CD14-positive monocyte (primary cell): ENCODE results near the gene MYBPHL. TPM values are rescaled to one million over a fixed set of nuclear protein-coding genes. Genes with fewer than 3 reads are reported as not detected.

Source experiments
- DNase-seq, 3 donors: peaks; one replicate each; pipeline ENCODE4 v3.0.0-alpha.2; 2011 to 2022
- H2AFZ ChIP-seq: 2 replicates; pipeline ENCODE4 v1.6.0; 2012; ENCODE audit warnings: mild to moderate bottlenecking, low read depth, low read length, inconsistent platforms; ENCODE audit not compliant: insufficient read depth, poor library complexity, severe bottlenecking
- H3K27ac ChIP-seq, 2 donors: 1 replicate in 1 of 2; 2 replicates in 1 of 2; pipeline ENCODE4 v1.5.1; 2012 to 2013; ENCODE audit warnings: low read length in 2 of 2, control low read depth in 1 of 2, inconsistent platforms in 1 of 2, low read depth in 1 of 2, mild to moderate bottlenecking in 1 of 2
- H3K27me3 ChIP-seq, 2 donors: one replicate each; pipeline versions ENCODE4 v1.6.0 to v1.6.1; 2011 to 2013; ENCODE audit warnings: low read length in 2 of 2; ENCODE audit not compliant: control insufficient read depth in 2 of 2, insufficient read depth in 2 of 2
- H3K36me3 ChIP-seq, 2 donors: replicated peaks in 1 of 2; 1 replicate in 1 of 2; 2 replicates in 1 of 2; pipeline versions ENCODE4 v1.5.1 to v1.6.1; 2012 to 2013; ENCODE audit warnings: low read length in 2 of 2, control low read depth in 1 of 2, inconsistent platforms in 1 of 2, mild to moderate bottlenecking in 1 of 2; ENCODE audit not compliant: insufficient read depth in 2 of 2, control insufficient read depth in 1 of 2
- H3K4me1 ChIP-seq, 2 donors: 1 replicate in 1 of 2; 2 replicates in 1 of 2; pipeline versions ENCODE4 v1.5.1 to v1.6.1; 2012 to 2013; ENCODE audit warnings: low read length in 2 of 2, control low read depth in 1 of 2, inconsistent platforms in 1 of 2, mild to moderate bottlenecking in 1 of 2, moderate library complexity in 1 of 2; ENCODE audit not compliant: insufficient read depth in 2 of 2, control insufficient read depth in 1 of 2
- H3K4me2 ChIP-seq: replicated peaks from 2 replicates; pipeline ENCODE3; 2012; ENCODE audit warnings: low read length, moderate library complexity, mild to moderate bottlenecking; ENCODE audit not compliant: poor library complexity, severe bottlenecking; ENCODE audit errors: extremely low read depth
- H3K4me3 ChIP-seq, 3 experiments: fragments of 200-600 bp in 1 of 3; sonication (generic) in 1 of 3; replicated peaks in 1 of 3; 1 replicate in 2 of 3; 2 replicates in 1 of 3; pipeline ENCODE4 v1.5.1; 2011 to 2013; ENCODE audit warnings: low read length in 3 of 3, mild to moderate bottlenecking in 3 of 3, control low read depth in 2 of 3, low read depth in 2 of 3, inconsistent platforms in 1 of 3, moderate library complexity in 1 of 3
- H3K79me2 ChIP-seq: 2 replicates; pipeline ENCODE4 v1.6.0; 2012; ENCODE audit warnings: mild to moderate bottlenecking, control low read depth, inconsistent platforms, low read length, moderate library complexity; ENCODE audit not compliant: insufficient read depth
- H3K9ac ChIP-seq: 2 replicates; pipeline ENCODE4 v1.6.0; 2017; ENCODE audit warnings: low read length, mild to moderate bottlenecking; ENCODE audit not compliant: insufficient read depth, poor library complexity, severe bottlenecking
- H3K9me3 ChIP-seq, 2 donors: replicated peaks in 1 of 2; 1 replicate in 1 of 2; 2 replicates in 1 of 2; pipeline versions ENCODE4 v1.5.1 to v1.6.1; 2012 to 2013; ENCODE audit warnings: low read length in 2 of 2, control low read depth in 1 of 2; ENCODE audit not compliant: control insufficient read depth in 1 of 2, insufficient read depth in 1 of 2
- H4K20me1 ChIP-seq: 2 replicates; pipeline ENCODE4 v1.6.0; 2012; ENCODE audit warnings: mild to moderate bottlenecking, low read length, control low read depth, moderate library complexity; ENCODE audit not compliant: insufficient read depth
- H3K27ac Mint-ChIP-seq, 7 donors: one replicate each; pipeline ENCODE4 v1.8.0; 2020; ENCODE audit warnings: mild to moderate bottlenecking in 7 of 7, mixed read lengths in 7 of 7, moderate library complexity in 6 of 7, inconsistent platforms in 2 of 7
- H3K27me3 Mint-ChIP-seq, 3 donors: one replicate each; pipeline ENCODE4 v1.8.0; 2021 to 2022; ENCODE audit warnings: low read depth in 3 of 3, mild to moderate bottlenecking in 3 of 3, mixed read lengths in 3 of 3, moderate library complexity in 3 of 3, inconsistent platforms in 1 of 3
- H3K36me3 Mint-ChIP-seq, 2 donors: one replicate each; pipeline ENCODE4 v1.8.0; 2020; ENCODE audit warnings: mixed read lengths in 2 of 2, inconsistent platforms in 1 of 2, mild to moderate bottlenecking in 1 of 2
- H3K4me1 Mint-ChIP-seq: one replicate; pipeline ENCODE4 v1.8.0; 2020; ENCODE audit warnings: mild to moderate bottlenecking, mixed read lengths
- H3K4me3 Mint-ChIP-seq, 2 donors: one replicate each; pipeline ENCODE4 v1.8.0; 2020; ENCODE audit warnings: mild to moderate bottlenecking in 2 of 2, mixed read lengths in 2 of 2, moderate library complexity in 1 of 2
- H3K9me3 Mint-ChIP-seq, 7 donors: one replicate each; pipeline ENCODE4 v1.8.0; 2020 to 2022; ENCODE audit warnings: mixed read lengths in 7 of 7, mild to moderate bottlenecking in 6 of 7, moderate library complexity in 6 of 7, inconsistent platforms in 2 of 7
- CTCF ChIP-seq: fragments of 200-600 bp; IDR thresholded peaks from one replicate; pipeline ENCODE4 v1.8.0; 2022; ENCODE audit warnings: antibody characterized with exemption, mild to moderate bottlenecking
- WGBS: methylation state at CpG from one replicate; pipeline ENCODE4 v1.1.5; 2013; ENCODE audit warnings: missing lambda C conversion rate; ENCODE audit not compliant: insufficient coverage; 5-methylcytosine and 5-hydroxymethylcytosine counted together
- intact Hi-C, 2 donors: fragments of 100-400 bp; cut with micrococcal nuclease; formaldehyde crosslinking; loops; one replicate each; pipeline versions ENCODE4 v1.15.0 to v1.15.1; 2023
- polyA plus RNA-seq, 3 donors: library from polyadenylated mRNA; depleted of rRNA in 1 of 3; unstranded in 2 of 3; stranded (reverse) in 1 of 3; fragments of 300-500 nt in 2 of 3; fragments of >200 nt in 1 of 3; fragmentation: Illumina TruSeq in 2 of 3; gene quantifications; 1 replicate in 2 of 3; 2 replicates in 1 of 3; pipeline ENCODE4 v1.2.3, GENCODE V29; 2012 to 2021

MYBPHL gene
- polyA plus RNA-seq, 3 donors: 0.13 TPM; not detected in 2

GRCh38 chr1:109300650-109301151 is 6.1 kb downstream of the MYBPHL start:
- Histone ChIP-seq H3K36me3 (no peaks in the 10 kb centered on the region), H3K27ac (no peak overlapping the region), H3K9ac (no peak overlapping the region), H4K20me1 (no peaks in the 10 kb centered on the region), H3K79me2 (no peaks in the 10 kb centered on the region), H3K27me3 (no peaks in the 10 kb centered on the region), H3K9me3 (no peaks in the 10 kb centered on the region), H2AFZ (no peak overlapping the region), H3K4me2 (no peak overlapping the region), H3K4me3 (no peak overlapping the region), H3K4me1 (peaks cover 17 to 20% of the 10 kb centered on the region in 2 donors)
- Mint-ChIP-seq H3K27ac (peak overlapping the region in 1 of 7 donors; percentile 40), H3K36me3 (no peaks in the 10 kb centered on the region), H3K9me3 (no peaks in the 10 kb centered on the region), H3K27me3 (peaks cover 5 to 11% (median 5%) of the 10 kb centered on the region in 3 donors), H3K4me1 (peaks cover 27% of the 10 kb centered on the region), H3K4me3 (no peak overlapping the region)
- 55% methylated on average over 13 of the region's 16 CpGs for WGBS
- no peak for TF ChIP-seq CTCF
- DNase-seq: no peak
- intact Hi-C loops: loop anchor here in 1 of 2 donors (5.0 kb wide), 1 partner anchor 33 kb away; no protein-coding TSS in a partner anchor

- Histone ChIP-seq H3K79me2 (no peaks in the 10 kb centered on the region), H3K27me3 (no peaks in the 10 kb centered on the region), H3K4me1 (peaks cover 26 to 30% of the 10 kb centered on the region in 2 donors), H3K4me3 (no peak overlapping the region), H3K36me3 (no peaks in the 10 kb centered on the region), H3K4me2 (no peak overlapping the region), H2AFZ (peak overlapping the region; percentile 27), H4K20me1 (no peaks in the 10 kb centered on the region), H3K27ac (no peak overlapping the region), H3K9ac (no peak overlapping the region), H3K9me3 (no peaks in the 10 kb centered on the region)
- no peak for TF ChIP-seq CTCF
- Mint-ChIP-seq H3K9me3 (no peaks in the 10 kb centered on the region), H3K4me3 (no peak overlapping the region), H3K36me3 (no peaks in the 10 kb centered on the region), H3K27ac (peak overlapping the region in 3 of 7 donors; percentile 7 to 70 (median 52)), H3K27me3 (peaks cover 5 to 11% (median 5%) of the 10 kb centered on the region in 3 donors), H3K4me1 (peaks cover 36% of the 10 kb centered on the region)
- DNase-seq: no peak
- intact Hi-C loops: loop anchor here in 1 of 2 donors (5.0 kb wide), 1 partner anchor 32 kb away; no protein-coding TSS in a partner anchor
- WGBS: 86% methylated on average over 17 of the region's 20 CpGs
These were observed 7.1 kb downstream of the MYBPHL start for GRCh38 chr1:109299558-109300343.
